NT2/D1 (cell line): ENCODE results near the gene ASIC2.

Experiments
- DNase-seq: peaks from one replicate; pipeline ENCODE4 v3.0.0-alpha.2; 2011; ENCODE audit warnings: low read depth, low spot score
- H3K27me3 ChIP-seq: 2 replicates; pipeline ENCODE4 v1.6.0; 2011; ENCODE audit warnings: mild to moderate bottlenecking; ENCODE audit not compliant: insufficient read length, insufficient read depth
- H3K36me3 ChIP-seq: 2 replicates; pipeline ENCODE4 v1.6.1; 2011; ENCODE audit warnings: mild to moderate bottlenecking, low read length, mixed read lengths; ENCODE audit not compliant: insufficient read depth, insufficient read length
- H3K4me1 ChIP-seq: 2 replicates; pipeline ENCODE4 v1.5.1; 2011; ENCODE audit not compliant: insufficient read depth, insufficient read length
- H3K4me3 ChIP-seq: 2 replicates; pipeline ENCODE4 v1.5.1; 2011; ENCODE audit warnings: low read depth; ENCODE audit not compliant: insufficient read length
- H3K9ac ChIP-seq: 2 replicates; pipeline ENCODE4 v1.6.0; 2011; ENCODE audit warnings: low read depth; ENCODE audit not compliant: insufficient read length
- H3K9me3 ChIP-seq: 2 replicates; pipeline ENCODE4 v1.5.1; 2011; ENCODE audit warnings: mild to moderate bottlenecking, low read length; ENCODE audit not compliant: insufficient read depth
- SUZ12 ChIP-seq: IDR thresholded peaks from 2 replicates; pipeline ENCODE4 v1.6.1; 2011; ENCODE audit not compliant: insufficient read length, insufficient read depth; ENCODE audit errors: extremely low read depth
- YY1 ChIP-seq: IDR thresholded peaks from 2 replicates; pipeline ENCODE4 v1.6.1; 2011; ENCODE audit not compliant: insufficient read length, insufficient read depth
- ZNF274 ChIP-seq: IDR thresholded peaks from 2 replicates; pipeline ENCODE4 v1.6.1; 2011; ENCODE audit warnings: mild to moderate bottlenecking, low read depth, low read length

ASIC2 gene

DNA sequence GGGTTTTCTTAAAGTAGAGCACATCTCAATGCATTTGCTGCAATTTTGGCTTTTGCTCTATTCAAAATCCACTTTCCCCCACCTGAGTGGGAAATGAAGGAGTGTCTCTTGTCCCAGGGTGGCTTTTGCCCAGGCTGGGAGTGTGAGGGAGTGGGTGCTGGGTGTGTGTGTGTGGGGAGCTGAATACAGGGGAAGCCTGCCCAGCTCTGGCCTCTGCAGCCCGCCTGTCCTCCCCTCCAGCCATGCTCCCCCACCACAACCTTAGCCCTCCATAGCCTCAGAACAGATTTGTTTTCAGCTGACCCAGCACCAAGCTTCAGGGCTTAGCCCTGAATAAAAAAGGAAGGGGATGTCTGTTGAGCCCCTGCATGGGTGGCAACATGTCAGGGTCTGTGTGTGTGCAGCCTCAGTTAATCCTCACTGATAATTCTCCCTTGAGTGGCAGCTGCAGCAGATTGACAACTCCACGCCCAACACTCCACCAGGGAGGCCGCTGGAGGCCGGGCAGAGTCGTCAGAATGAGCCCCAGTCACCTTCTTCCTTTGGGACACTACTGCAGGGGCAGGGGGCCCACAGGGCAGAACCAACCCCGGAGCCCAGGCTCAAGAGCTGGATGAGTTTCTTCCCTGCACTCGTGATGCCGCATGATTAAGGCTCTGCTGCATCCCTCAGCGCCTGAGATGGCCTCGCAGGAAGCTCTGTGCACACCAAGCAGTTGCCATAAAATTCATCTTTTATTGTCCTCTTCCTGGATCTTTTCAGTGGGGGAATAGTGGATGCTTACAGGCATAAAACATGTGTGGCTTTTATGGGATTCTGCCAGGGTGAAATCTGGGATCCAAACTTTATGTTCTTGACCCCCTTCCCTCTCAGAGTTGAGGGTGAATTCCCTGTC is 246.5 kb downstream of the ASIC2 start:
- Histone ChIP-seq H3K27me3 (no peaks in the 10 kb centered on the region), H3K9me3 (no peaks in the 10 kb centered on the region), H3K9ac (no peak overlapping the region), H3K4me1 (no peaks in the 10 kb centered on the region), H3K36me3 (no peaks in the 10 kb centered on the region), H3K4me3 (no peak overlapping the region)
- TF ChIP-seq YY1 (no peak), ZNF274 (no peak), SUZ12 (no peak)
- no peak for DNase-seq

DNA sequence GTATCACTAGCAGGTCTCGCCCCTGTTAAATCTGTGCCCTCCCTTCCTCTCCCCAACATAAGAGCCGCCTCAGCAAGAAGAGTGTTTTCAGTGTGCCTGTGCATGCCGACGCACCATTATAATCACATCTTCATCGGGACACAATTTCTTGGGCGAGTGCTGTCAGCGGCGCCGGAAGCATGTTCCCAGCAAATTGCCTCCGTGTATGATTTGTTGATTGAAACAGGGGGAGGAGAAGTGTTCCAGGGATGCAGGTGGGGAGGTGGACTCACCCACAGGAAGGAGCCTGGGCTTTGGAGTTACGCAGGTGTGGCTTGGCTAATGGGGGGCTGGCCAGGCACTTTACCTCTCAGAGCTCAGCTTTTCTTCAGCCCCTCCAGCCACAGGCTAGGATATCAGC is 247.9 kb downstream of the ASIC2 start:
- TF ChIP-seq YY1 (no peak), ZNF274 (no peak), SUZ12 (no peak)
- H3K4me3 ChIP-seq, result no peak overlapping the region

DNA sequence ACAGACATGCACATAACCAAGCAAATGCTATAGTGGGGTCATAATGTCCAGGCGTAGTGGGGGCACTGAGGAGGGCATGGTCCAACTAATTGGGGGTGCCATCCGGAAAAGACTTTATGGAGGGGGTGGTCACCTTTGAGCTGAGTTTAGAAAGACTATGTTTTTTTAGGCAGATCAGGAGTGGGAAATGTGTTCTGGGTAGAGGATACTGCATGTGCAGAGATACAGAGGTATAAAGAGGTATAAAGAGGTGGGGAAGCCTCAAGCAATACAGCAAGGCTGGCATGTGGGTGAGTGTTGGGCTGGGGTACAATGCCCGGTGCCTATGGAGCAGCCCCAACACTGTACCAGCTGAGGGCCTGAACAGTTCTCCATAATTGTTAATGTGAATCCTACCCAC is 248.3 kb downstream of the ASIC2 start:
- no peaks in the 10 kb centered on the region for H3K36me3 ChIP-seq
- no peak for TF ChIP-seq SUZ12
- H3K4me3 ChIP-seq, result no peak overlapping the region
- H3K4me1 ChIP-seq, result no peaks in the 10 kb centered on the region
- peaks cover 5% of the 10 kb centered on the region for H3K27me3 ChIP-seq
- no peak overlapping the region for H3K9ac ChIP-seq
- H3K9me3 ChIP-seq, result no peaks in the 10 kb centered on the region
- DNase-seq, result no peak

More for the DNA sequence above, 247.9 kb downstream of the ASIC2 start:
- no peak for DNase-seq
- H3K4me1 ChIP-seq, result no peaks in the 10 kb centered on the region
- peaks cover under 1% of the 10 kb centered on the region for H3K27me3 ChIP-seq
- no peaks in the 10 kb centered on the region for H3K36me3 ChIP-seq
- H3K9me3 ChIP-seq, result no peaks in the 10 kb centered on the region
- H3K9ac ChIP-seq, result no peak overlapping the region

DNA sequence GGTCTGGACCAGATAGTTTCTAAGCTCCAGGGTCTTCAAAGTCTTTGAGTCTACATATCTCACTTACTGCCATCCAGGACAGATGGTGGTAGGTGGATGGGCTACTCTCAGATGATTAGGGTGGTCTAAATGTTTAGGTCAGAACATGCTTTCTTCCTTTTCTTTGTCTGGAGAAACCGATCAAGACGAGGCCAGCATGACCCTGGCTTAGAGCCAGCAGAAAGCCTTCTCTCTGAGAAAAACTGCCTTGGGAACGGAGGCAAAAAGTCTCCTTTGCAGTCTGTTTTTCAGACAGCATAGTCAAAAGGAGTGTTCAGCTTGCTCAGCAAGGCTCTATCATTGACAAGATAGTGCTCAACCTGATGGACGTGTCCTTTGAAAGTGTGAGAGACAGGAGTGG is 252.6 kb downstream of the ASIC2 start:
- Histone ChIP-seq H3K9me3 (no peaks in the 10 kb centered on the region), H3K4me1 (no peaks in the 10 kb centered on the region), H3K27me3 (peaks cover 12% of the 10 kb centered on the region), H3K9ac (no peak overlapping the region), H3K4me3 (no peak overlapping the region), H3K36me3 (no peaks in the 10 kb centered on the region)
- no peak for TF ChIP-seq ZNF274
- no peak for TF ChIP-seq SUZ12
- TF ChIP-seq YY1, result no peak
- DNase-seq, result no peak

DNA sequence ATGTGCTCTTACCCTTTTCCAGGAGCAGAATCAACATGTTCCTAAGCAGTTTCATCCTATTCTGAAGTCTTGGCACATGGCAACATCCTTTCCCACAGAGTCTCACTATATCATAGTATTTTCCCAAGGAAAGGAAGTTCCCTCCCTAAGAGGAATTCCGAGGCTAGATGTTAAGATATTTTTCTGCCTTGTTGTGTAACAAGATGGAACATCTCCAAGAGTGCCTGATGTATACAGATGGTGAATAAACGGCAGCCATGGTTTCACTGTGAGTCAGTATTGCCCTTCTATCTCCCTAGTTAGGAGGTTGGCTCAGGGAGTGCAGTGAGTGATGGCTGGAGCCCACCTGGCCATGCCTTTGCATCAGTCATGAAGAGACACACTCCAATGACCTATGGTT is 253.2 kb downstream of the ASIC2 start:
- DNase-seq, result no peak
- Histone ChIP-seq H3K27me3 (peaks cover 12% of the 10 kb centered on the region), H3K4me3 (no peak overlapping the region), H3K9me3 (0 out of 2 replicates have a peak, but pooled peaks cover 3% of the 10 kb centered on the region), H3K36me3 (no peaks in the 10 kb centered on the region), H3K9ac (no peak overlapping the region), H3K4me1 (no peaks in the 10 kb centered on the region)
- no peak for TF ChIP-seq YY1
- TF ChIP-seq SUZ12, result no peak
- no peak for TF ChIP-seq ZNF274

DNA sequence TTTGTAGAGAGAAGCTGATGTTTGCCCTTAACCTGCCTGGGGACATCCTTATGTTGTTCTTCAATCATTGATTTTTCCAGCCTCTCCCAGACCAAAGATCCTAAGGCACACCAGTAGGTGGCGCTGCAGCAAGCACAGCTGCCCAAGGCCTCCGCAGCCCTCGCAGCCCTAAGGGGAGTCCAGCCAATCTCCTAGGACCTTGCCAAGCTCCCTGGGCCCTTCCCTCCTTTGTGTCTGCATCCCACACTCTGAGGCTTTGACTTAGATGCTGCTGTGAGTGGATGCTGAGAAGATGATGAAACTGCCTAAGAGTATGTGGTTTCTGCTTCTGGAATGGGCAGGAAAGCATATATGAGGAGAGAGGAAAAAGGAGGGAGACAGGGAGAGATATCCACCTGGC is 254.4 kb downstream of the ASIC2 start:
- peaks cover 10% of the 10 kb centered on the region; the same call in 1 of the 2 replicates for H3K9me3 ChIP-seq
- no peaks in the 10 kb centered on the region for H3K4me1 ChIP-seq
- H3K9ac ChIP-seq, result no peak overlapping the region
- no peak overlapping the region for H3K4me3 ChIP-seq
- peak; percentile 28 for DNase-seq
- peaks cover 12% of the 10 kb centered on the region for H3K27me3 ChIP-seq
- no peaks in the 10 kb centered on the region for H3K36me3 ChIP-seq
- TF ChIP-seq ZNF274 (no peak), SUZ12 (no peak), YY1 (no peak)

DNA sequence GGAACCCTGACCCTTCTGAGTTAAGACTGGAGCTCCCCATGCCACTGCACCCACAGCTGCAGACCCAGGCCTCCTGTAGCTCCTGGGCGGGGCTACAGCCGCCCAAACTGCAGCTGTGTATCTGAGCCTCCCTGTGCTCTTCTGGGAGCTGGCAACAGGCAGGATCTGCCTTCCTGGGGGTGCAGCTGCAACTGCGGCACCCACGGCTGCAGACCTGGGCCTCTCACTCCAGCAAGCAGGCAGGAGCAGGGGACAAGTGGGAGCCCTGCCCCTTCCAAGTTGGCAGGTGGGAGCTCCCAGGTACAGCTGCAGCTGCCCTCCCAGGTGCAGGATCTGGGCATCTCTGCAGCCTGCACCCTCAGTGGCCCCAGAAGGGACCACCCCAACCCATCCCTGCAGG is 259.9 kb downstream of the ASIC2 start:
- no peak for DNase-seq
- no peaks in the 10 kb centered on the region for H3K27me3 ChIP-seq
- H3K9me3 ChIP-seq, result peaks cover 10% of the 10 kb centered on the region; the same call in 1 of the 2 replicates
- no peak overlapping the region for H3K9ac ChIP-seq
- no peaks in the 10 kb centered on the region for H3K4me1 ChIP-seq
- TF ChIP-seq ZNF274 (no peak), YY1 (no peak), SUZ12 (no peak)
- no peak overlapping the region for H3K4me3 ChIP-seq
- H3K36me3 ChIP-seq, result no peaks in the 10 kb centered on the region
